Vagina (tissue), 2 donors: ENCODE data around the gene ENTPD6. TPM values are rescaled to one million over a fixed set of nuclear protein-coding genes. Genes with fewer than 3 reads are reported as not detected.

ENCODE experiments used
- DNase-seq, 2 donors: peaks; one replicate each; pipeline ENCODE4 v3.0.0-alpha.2; 2017; ENCODE audit errors: extremely low spot score in 2 of 2
- H3K27ac ChIP-seq: fragments of 200-600 bp; sonication (generic); one replicate; pipeline ENCODE4 v1.5.1; 2019
- H3K27me3 ChIP-seq: fragments of 200-600 bp; sonication (generic); one replicate; pipeline ENCODE4 v1.5.1; 2019
- H3K36me3 ChIP-seq, 2 donors: fragments of 200-600 bp; sonication (generic); one replicate each; pipeline ENCODE4 v1.5.1; 2017 to 2019
- H3K4me1 ChIP-seq: fragments of 200-600 bp; sonication (generic); one replicate; pipeline ENCODE4 v1.5.1; 2019
- H3K4me3 ChIP-seq, 2 donors: fragments of 200-600 bp; sonication (generic); 1 replicate in 1 of 2; 2 replicates in 1 of 2; pipeline ENCODE4 v1.5.1; 2016 to 2019
- H3K9me3 ChIP-seq: fragments of 200-600 bp; sonication (generic); one replicate; pipeline ENCODE4 v1.5.1; 2019
- CTCF ChIP-seq, 3 experiments: fragments of 450-650 bp in 2 of 3; fragments of 200-600 bp in 1 of 3; sonication (generic) in 1 of 3; IDR thresholded peaks; one replicate each; pipeline ENCODE4 v1.5.1; 2017 to 2019; ENCODE audit warnings: antibody characterized with exemption in 3 of 3, mild to moderate bottlenecking in 2 of 3, moderate library complexity in 2 of 3
- POLR2A ChIP-seq, 2 donors: fragments of 450-650 bp; IDR thresholded peaks; one replicate each; pipeline ENCODE4 v1.6.1; 2017; ENCODE audit warnings: antibody characterized with exemption in 2 of 2, mild to moderate bottlenecking in 2 of 2, moderate library complexity in 2 of 2
- POLR2AphosphoS5 ChIP-seq, 2 donors: sonication (generic); formaldehyde crosslinking; IDR thresholded peaks; one replicate each; pipeline ENCODE4 v1.9.0; 2017; ENCODE audit warnings: antibody characterized with exemption in 2 of 2, mild to moderate bottlenecking in 2 of 2, low read depth in 1 of 2; ENCODE audit not compliant: insufficient read depth in 1 of 2
- intact Hi-C: fragments of 100-400 bp; cut with DNase I; formaldehyde crosslinking; loops from one replicate; pipeline ENCODE4 v1.15.1; 2023
- total RNA-seq: library from RNA; depleted of rRNA; stranded (reverse); fragments of >200 nt; gene quantifications from one replicate; pipeline ENCODE4 v1.2.3, GENCODE V29; 2016

ENTPD6 gene
- total RNA-seq, 1 donor from 2014 or later = 51.3 TPM

GRCh38 chr20:25219365-25219764 lies 23.9 kb downstream of the ENTPD6 start:
- peak in 1 of 2 donors; percentile 79 for DNase-seq
- no peak for TF ChIP-seq CTCF (IDR thresholded peaks at IDR 0.05)
- no peak for TF ChIP-seq POLR2A (IDR thresholded peaks at IDR 0.05)
- no peak for TF ChIP-seq POLR2AphosphoS5 (IDR thresholded peaks at IDR 0.05; ENCODE audit: insufficient read depth in 1 of 2, low read depth in 1 of 2)

GRCh38 chr20:25220021-25220730 lies 24.7 kb downstream of the ENTPD6 start:
- TF ChIP-seq POLR2A (IDR thresholded peaks at IDR 0.05) (no peak), POLR2AphosphoS5 (IDR thresholded peaks at IDR 0.05; ENCODE audit: insufficient read depth in 1 of 2, low read depth in 1 of 2) (no peak)
- no peaks in the 10 kb centered on the region for H3K9me3 ChIP-seq
- H3K27me3 ChIP-seq = no peaks in the 10 kb centered on the region
- peaks cover 0 to 34% of the 10 kb centered on the region in 2 donors for H3K36me3 ChIP-seq
- no peak overlapping the region for H3K27ac ChIP-seq
- no peak overlapping the region for H3K4me3 ChIP-seq
- DNase-seq = no peak
- intact Hi-C loops = no loop called here
- no peaks in the 10 kb centered on the region for H3K4me1 ChIP-seq

More at GRCh38 chr20:25219365-25219764, 23.9 kb downstream of the ENTPD6 start:
- Histone ChIP-seq H3K9me3 (no peaks in the 10 kb centered on the region), H3K36me3 (peaks cover 0 to 42% of the 10 kb centered on the region in 2 donors), H3K4me3 (no peak overlapping the region), H3K4me1 (no peaks in the 10 kb centered on the region), H3K27me3 (no peaks in the 10 kb centered on the region), H3K27ac (no peak overlapping the region)
- intact Hi-C loops = no loop called here

GRCh38 chr20:25220810-25221591 lies 25.5 kb downstream of the ENTPD6 start:
- TF ChIP-seq POLR2A (IDR thresholded peaks at IDR 0.05) (no peak), CTCF (IDR thresholded peaks at IDR 0.05) (no peak), POLR2AphosphoS5 (IDR thresholded peaks at IDR 0.05; ENCODE audit: insufficient read depth in 1 of 2, low read depth in 1 of 2) (no peak)
- no peak overlapping the region for H3K4me3 ChIP-seq
- no peak for DNase-seq
- intact Hi-C loops = no loop called here
- no peaks in the 10 kb centered on the region for H3K9me3 ChIP-seq
- H3K27me3 ChIP-seq = no peaks in the 10 kb centered on the region
- H3K36me3 ChIP-seq = peaks cover 0 to 30% of the 10 kb centered on the region in 2 donors
- no peak overlapping the region for H3K27ac ChIP-seq
- no peaks in the 10 kb centered on the region for H3K4me1 ChIP-seq

GRCh38 chr20:25221592-25222460 lies 26.3 kb downstream of the ENTPD6 start:
- H3K4me3 ChIP-seq = no peak overlapping the region
- DNase-seq = peak in 1 of 2 donors; percentile 83
- no peaks in the 10 kb centered on the region for H3K27me3 ChIP-seq
- H3K36me3 ChIP-seq = peaks cover 0 to 22% of the 10 kb centered on the region in 2 donors
- TF ChIP-seq POLR2AphosphoS5 (IDR thresholded peaks at IDR 0.05; ENCODE audit: insufficient read depth in 1 of 2, low read depth in 1 of 2) = no peak
- no peak for TF ChIP-seq CTCF (IDR thresholded peaks at IDR 0.05)
- TF ChIP-seq POLR2A (IDR thresholded peaks at IDR 0.05) = no peak
- intact Hi-C loops = no loop called here
- peaks cover 5% of the 10 kb centered on the region for H3K4me1 ChIP-seq
- no peak overlapping the region for H3K27ac ChIP-seq
- H3K9me3 ChIP-seq = no peaks in the 10 kb centered on the region
